ENCODE results near the gene RGS19.
"Not testable (repeated sequence)": the region's sequence is repeated elsewhere in the genome, so short reads cannot be mapped to it uniquely, and the experiment has no call there.

Gene RGS19

GRCh38 chr20:64092258-64093012, 13.1 kb upstream of the RGS19 start:
- DNase-seq: no peak

GRCh38 chr20:64091770-64092169, 12.5 kb upstream of the RGS19 start:
- no peak for DNase-seq

- no peak for DNase-seq
Measured at GRCh38 chr20:64091340-64091739, 12.0 kb upstream of the RGS19 start.

- DNase-seq: no peak
Measured at GRCh38 chr20:64090165-64090564, 10.8 kb upstream of the RGS19 start.

GRCh38 chr20:64088586-64088985, 9.3 kb upstream of the RGS19 start:
- DNase-seq: not testable (repeated sequence)

- DNase-seq: not testable (repeated sequence)
Measured at GRCh38 chr20:64087226-64087825, 8.0 kb upstream of the RGS19 start.

GRCh38 chr20:64086801-64087200, 7.5 kb upstream of the RGS19 start:
- DNase-seq: no peak

- no peak for DNase-seq
Measured at GRCh38 chr20:64084685-64085152, 5.4 kb upstream of the RGS19 start.

- DNase-seq: no peak
Measured at GRCh38 chr20:64083804-64084684, 4.7 kb upstream of the RGS19 start, which contains the start of gene LKAAEAR1. TSS of gene LKAAEAR1 (minus strand) at chr20:64084398. CDS start at chr20:64084219, 179 bp downstream.

GRCh38 chr20:64083378-64083803, 4.1 kb upstream of the RGS19 start:
- DNase-seq: peak; percentile 38

GRCh38 chr20:64082820-64083377, 3.6 kb upstream of the RGS19 start:
- DNase-seq: no peak

GRCh38 chr20:64082126-64082731, 2.9 kb upstream of the RGS19 start:
- no peak for DNase-seq

- no peak for DNase-seq
Measured at GRCh38 chr20:64081624-64081964, 2.3 kb upstream of the RGS19 start.

- no peak for DNase-seq
Measured at GRCh38 chr20:64080813-64081623, 1.7 kb upstream of the RGS19 start.

- DNase-seq: no peak
Measured at GRCh38 chr20:64080013-64080812, 895 bp upstream of the RGS19 start, which contains the start of gene OPRL1. TSS of gene OPRL1 (plus strand) at chr20:64080082. CDS start at chr20:64092721, 12,639 bp downstream.

GRCh38 chr20:64078934-64079272, 415 bp downstream of the RGS19 start:
- DNase-seq: no peak

GRCh38 chr20:64077876-64078551, 1.3 kb downstream of the RGS19 start:
- no peak for DNase-seq

- DNase-seq: no peak
Measured at GRCh38 chr20:64077541-64077875, 1.8 kb downstream of the RGS19 start.

- no peak for DNase-seq
Measured at GRCh38 chr20:64077094-64077493, 2.2 kb downstream of the RGS19 start.

Measured in NCI-H1694 (cell line).